H4 (cell line): ENCODE measurements around the gene DLX6. TPM values are rescaled to one million over a fixed set of nuclear protein-coding genes. Genes with fewer than 3 reads are reported as not detected.

Experiments
- DNase-seq: peaks from one replicate; pipeline ENCODE4 v3.0.0-alpha.2; 2015; ENCODE audit warnings: low spot score
- total RNA-seq: library from RNA; depleted of rRNA; stranded (reverse); fragments of >200 nt; shearing (Covaris generic); gene quantifications from 2 replicates; pipeline ENCODE4 v1.2.3, GENCODE V29; 2014; rRNA removed

Gene DLX6
- total RNA-seq, result 1.7 and 5.3 TPM in 2 replicates

DNA sequence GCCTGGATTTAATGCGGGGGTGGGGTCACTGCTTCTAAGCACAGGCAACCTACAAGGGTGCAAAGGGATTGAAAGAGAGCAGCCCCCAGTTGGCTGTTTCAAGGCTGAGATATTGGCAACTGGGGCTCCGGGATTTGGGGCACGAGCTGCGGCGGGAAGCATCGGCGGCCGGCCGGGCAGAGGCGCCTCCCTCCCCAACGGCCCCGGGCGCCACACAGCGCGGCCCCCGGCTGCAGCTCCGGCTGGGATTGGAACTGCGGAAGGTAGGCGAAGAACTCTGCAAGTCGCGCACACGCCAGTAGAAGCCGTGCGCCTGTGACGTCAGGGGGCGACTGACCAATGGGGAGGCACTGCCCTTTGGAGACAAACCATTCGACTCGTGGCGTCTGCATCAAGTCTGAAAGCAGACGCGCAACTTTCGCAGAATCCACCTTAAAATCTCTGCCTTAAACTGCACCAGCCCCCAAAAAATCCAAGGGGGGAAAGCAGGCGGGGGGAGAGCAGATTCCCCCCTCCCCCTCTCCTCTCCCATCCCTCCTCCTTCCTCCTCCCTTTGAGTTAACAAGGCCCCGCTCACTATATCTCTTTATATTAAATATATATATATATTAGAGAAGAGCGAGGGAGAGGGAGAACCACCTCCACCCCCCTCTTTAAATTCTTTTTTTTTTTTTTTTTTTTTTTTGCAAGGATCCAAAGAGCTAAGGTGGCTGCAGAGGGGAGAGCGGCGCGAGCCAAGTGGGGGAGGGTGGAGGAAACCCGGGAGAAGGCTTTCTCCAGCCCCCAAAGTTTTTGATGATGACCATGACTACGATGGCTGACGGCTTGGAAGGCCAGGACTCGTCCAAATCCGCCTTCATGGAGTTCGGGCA, at the start of gene DLX6:
DLX6 (plus strand) TSS at position 371 of the 872 bp plus-strand sequence; CDS start at position 796, 425 bp downstream.
- DNase-seq, result peak; percentile 98

- no peak for DNase-seq
These were observed 46.2 kb upstream of the DLX6 start for GRCh38 chr7:96959135-96959534.

DNA sequence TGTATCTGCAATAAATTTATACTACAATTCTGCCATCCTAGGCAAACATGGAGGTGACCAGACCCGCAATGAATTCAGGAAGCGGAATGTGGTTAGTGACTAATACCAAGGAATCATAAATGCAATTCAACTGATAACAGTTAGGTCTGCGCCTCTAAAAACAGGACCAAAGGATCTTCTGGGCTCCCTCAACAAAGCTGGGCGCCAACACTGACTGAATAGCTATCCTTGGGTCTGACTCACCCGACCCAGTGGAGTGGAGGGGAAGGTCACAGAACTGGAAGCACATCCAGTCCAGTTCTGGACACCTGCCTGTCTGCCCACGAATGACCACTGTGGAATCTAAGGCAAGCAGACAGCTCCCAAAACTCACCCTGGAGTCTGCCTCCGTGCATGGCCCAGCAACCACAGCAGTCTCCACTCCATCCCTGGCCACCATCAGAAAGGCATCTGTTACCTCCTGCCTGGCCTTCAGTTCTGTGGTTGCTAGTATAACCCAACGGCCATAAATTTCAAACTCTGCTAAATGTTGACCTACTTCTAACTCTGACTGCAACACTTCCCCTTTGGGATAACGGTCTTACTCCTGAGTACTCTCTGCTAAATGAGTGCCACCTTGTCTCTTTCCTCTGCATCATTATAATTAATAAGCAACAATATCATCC, 43.0 kb upstream of the DLX6 start:
- DNase-seq, result peak; percentile 78

GRCh38 chr7:96968981-96969380, 36.4 kb upstream of the DLX6 start:
- DNase-seq, result peak; percentile 63

- DNase-seq, result no peak
These were observed 34.6 kb upstream of the DLX6 start for GRCh38 chr7:96970739-96971138.

DNA sequence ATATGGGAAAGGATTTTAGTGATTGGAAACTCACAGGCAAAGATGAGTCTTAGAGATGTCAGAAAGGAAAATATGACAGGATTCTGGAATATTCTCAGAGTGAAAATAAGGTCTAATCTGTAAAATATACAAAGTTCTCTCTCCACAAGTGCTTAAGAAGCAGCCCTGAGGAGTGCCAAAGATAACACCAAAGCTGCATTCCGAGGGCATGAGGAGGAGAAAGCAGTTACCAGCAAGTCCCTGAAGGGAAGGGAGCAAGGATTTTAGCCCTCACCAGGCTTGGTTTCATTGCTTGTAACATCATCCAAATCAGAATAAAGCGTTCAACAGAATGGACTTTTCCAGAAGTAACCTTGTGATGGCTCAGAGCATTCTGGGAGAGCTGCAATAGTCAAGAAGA, 31.4 kb upstream of the DLX6 start:
- DNase-seq, result no peak

DNA sequence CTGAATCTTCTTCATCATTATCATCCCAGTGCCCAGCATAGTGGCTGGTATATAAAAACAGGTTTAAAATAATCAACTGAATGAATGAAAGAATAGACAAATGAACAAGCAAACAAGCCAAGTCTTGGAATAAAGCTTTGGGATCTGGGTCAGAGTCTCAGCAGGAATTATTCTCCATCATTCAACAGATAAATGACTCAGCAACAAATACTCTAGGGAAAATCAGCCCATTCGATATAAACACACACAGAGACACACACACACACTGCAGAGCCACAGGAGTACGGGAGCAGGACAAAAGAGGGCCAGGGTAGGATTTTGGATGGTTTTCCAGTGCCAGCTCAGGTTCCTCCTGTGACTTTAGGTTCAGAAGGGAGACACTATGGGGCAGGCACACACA, 29.2 kb upstream of the DLX6 start:
- DNase-seq, result no peak

GRCh38 chr7:96977445-96977844, 27.9 kb upstream of the DLX6 start:
- no peak for DNase-seq

GRCh38 chr7:96979551-96980276, 25.6 kb upstream of the DLX6 start:
- DNase-seq, result no peak

- DNase-seq, result no peak
These were observed 22.8 kb upstream of the DLX6 start for GRCh38 chr7:96982586-96982985.

DNA sequence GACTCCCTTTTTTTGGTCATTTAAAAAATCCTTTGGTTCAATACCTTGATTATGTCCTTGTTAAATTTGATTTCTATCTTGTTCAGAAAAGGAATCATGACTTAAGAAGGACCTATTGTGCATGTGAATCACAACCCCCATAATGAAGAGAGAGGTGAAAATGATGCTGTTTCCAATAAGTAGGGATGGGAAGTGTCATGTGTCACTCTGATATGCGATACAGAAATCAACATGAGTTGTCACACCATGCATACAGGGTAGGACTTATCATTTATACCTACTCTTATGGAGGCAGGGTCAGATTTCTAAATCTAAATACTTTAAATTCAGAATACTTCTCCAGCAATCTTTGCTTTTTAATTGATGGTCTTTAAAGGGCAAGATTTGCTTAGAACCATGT, 19.4 kb upstream of the DLX6 start:
- no peak for DNase-seq

DNA sequence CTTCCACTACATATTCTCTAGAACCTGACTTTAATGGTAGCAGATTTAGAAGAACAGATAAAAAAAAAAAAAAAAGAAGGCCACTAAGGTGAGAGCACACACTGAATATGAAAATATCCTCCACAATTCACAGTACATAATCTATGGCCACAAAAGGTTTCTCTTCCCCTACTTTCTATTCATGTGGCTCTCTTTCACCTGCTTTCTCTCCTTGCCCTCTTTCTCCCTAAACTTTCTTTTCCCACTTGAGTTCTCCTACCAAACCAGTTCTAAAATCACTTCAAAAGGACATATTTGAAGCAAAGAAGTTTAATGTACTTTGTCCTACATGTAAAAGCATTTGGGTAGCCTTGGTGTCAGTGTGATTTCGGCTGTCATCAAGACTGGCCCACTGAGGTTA, 18.5 kb upstream of the DLX6 start:
- no peak for DNase-seq

- no peak for DNase-seq
These were observed 17.6 kb upstream of the DLX6 start for GRCh38 chr7:96987719-96988118.

DNA sequence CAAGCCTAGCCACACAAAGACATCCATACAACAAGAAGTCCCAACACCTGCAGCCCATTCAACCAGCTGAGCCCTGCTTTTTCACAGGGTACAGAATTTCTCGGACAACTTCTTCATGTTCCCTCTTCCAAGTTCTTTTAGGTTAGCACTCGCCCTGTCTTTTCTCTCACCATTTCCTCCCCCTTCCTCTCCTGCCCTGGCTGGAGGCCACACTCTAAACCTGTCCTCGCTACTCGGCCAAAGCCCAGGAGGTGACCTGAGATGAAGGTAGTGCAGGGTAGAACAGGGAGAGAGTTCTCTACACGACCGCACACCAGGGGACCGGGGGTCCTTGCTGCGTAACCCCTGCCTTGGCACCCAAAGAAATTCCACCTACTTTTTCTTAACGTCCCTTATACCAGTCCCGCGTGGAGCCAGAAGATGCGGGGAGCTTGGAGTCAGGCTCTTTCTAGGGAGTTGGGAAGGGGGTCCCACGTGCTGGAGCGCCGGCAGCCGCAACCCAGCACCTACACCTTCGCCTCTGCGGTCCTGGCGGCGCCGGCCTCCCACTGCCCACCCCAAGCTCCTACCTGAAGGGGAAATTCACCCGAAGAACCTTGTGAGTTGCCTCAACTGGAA, 16.0 kb upstream of the DLX6 start:
- no peak for DNase-seq

DNA sequence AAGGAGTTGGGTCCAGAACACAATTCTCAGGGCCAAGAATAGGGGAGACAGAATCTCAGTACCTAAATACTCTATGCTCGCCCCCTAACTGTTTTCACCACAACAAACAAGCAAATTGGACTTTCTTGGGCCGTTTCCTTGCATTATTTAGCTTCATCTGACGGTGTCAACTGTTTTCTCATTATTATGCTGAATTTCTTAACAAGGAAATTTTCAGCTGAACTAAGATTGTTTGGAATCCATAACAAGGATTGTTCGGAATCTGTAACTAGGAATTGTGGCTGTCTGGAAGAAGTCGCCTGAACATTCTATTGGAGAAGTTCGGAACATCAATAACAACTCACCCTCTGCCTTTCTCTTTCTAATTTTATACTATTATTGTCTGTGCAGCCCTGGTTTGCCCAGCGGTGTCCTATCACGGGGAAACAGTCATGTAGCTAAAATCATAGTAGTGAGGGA, 15.5 kb upstream of the DLX6 start:
- no peak for DNase-seq

DNA sequence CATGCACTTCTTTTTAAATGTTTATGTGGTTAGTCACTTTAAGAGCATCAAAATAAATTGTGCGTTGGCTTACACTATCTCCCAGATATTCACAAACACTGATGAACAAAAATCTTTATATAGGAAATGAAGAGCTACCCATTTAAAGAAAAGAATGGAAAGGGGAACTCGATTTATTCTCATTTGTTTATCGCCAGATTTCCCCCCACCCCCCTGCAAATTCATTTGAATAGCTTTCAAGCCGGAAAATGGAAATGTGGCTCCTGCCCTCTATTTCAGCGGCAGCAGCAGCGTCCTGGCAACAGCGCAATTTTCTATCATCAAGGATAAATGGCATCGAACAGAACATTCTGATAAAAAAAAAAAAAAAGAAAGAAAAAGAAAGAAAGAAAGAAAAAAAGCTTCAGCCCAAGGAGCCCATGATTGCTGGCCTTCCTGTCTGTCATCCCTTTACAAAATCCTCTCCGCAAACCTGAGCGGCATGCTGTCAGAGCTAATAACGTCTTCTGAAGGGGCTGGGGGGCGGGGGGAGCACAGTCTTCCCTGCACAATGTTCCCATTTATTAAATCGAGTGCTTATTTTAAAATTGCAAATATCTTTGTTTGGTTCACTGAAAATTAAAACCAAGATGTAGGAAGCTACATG, 13.7 kb upstream of the DLX6 start:
- DNase-seq, result no peak

- no peak for DNase-seq
These were observed 13.0 kb upstream of the DLX6 start for GRCh38 chr7:96992192-96993005.

GRCh38 chr7:96993094-96993865, 12.1 kb upstream of the DLX6 start:
- DNase-seq, result no peak

GRCh38 chr7:96993980-96994379, 11.4 kb upstream of the DLX6 start:
- no peak for DNase-seq
